HCT116 (cell line): Measurements from ENCODE around the gene DPYD. TPM values are rescaled to one million over a fixed set of nuclear protein-coding genes. Genes with fewer than 3 reads are reported as not detected.

Experiments
- ATAC-seq: fragments of 200-7000 bp; cut with Tn5 transposase; 2 replicates; pipeline ENCODE4 v1.9.1; 2020; ENCODE audit warnings: mild to moderate bottlenecking, moderate library complexity
- BruUV-seq: library from RNA; stranded (reverse); fragments of 400-500 nt; replicated peaks from 2 replicates; lab custom pipeline; 2021; lab: Mats Ljungman, UMichigan
- CTCF ChIA-PET: fragments of 300-600 bp; sonication (Branson Sonifier 250); formaldehyde crosslinking; loops from one replicate; lab custom pipeline; 2021; ENCODE audit warnings: antibody characterized with exemption; lab: Charles Lee
- POLR2A ChIA-PET: fragments of 300-600, 350-600 bp; sonication (Branson Sonifier 250); formaldehyde crosslinking; loops from one replicate; lab custom pipeline; 2021; ENCODE audit warnings: antibody characterized with exemption; lab: Charles Lee
- RAD21 ChIA-PET, 2 experiments: fragments of 300-600 bp; sonication (Branson Sonifier 250); formaldehyde crosslinking; loops; one replicate each; lab custom pipeline; 2023; ENCODE audit warnings: low total read pairs in 2 of 2; ENCODE audit not compliant: uncharacterized antibody in 2 of 2, unreplicated experiment in 2 of 2, low non-redundant PET in 1 of 2; lab: Charles Lee
- DNase-seq: peaks from one replicate; pipeline ENCODE4 v3.0.0-alpha.2; 2010; ENCODE audit warnings: low read depth, low spot score
- H2AFZ ChIP-seq: fragments of 200-600 bp; shearing (Covaris generic), sonication (generic); 2 replicates; pipeline ENCODE4 v1.6.1; 2017; ENCODE audit warnings: low read depth, mixed run types, mixed read lengths, antibody characterized with exemption, low read length; ENCODE audit not compliant: poor library complexity, severe bottlenecking
- H3K27ac ChIP-seq: 2 replicates; pipeline ENCODE4 v1.5.1; 2012; ENCODE audit warnings: low read depth, low read length
- H3K27me3 ChIP-seq: fragments of 200-600 bp; sonication (generic); 2 replicates; pipeline ENCODE4 v1.6.1; 2016; ENCODE audit warnings: mixed run types, low read length, mixed read lengths; ENCODE audit not compliant: insufficient read depth
- H3K36me3 ChIP-seq, 2 experiments: fragments of 200-500 bp in 1 of 2; fragments of 200-600 bp in 1 of 2; sonication (Bioruptor generic) in 1 of 2; sonication (generic) in 1 of 2; 2 replicates each; pipeline versions ENCODE4 v1.5.1 to v1.6.1; 2014 to 2016; ENCODE audit warnings: low read length in 2 of 2, inconsistent platforms in 1 of 2, mixed read lengths in 1 of 2, mixed run types in 1 of 2; ENCODE audit not compliant: insufficient read depth in 2 of 2, control insufficient read depth in 1 of 2
- H3K4me1 ChIP-seq, 2 experiments: fragments of 200-600 bp in 1 of 2; sonication (generic) in 1 of 2; 2 replicates each; pipeline versions ENCODE4 v1.5.1 to v1.6.1; 2012 to 2017; ENCODE audit warnings: low read length in 2 of 2, inconsistent platforms in 1 of 2, mild to moderate bottlenecking in 1 of 2, mixed read lengths in 1 of 2, mixed run types in 1 of 2, moderate library complexity in 1 of 2; ENCODE audit not compliant: insufficient read depth in 2 of 2, control insufficient read depth in 1 of 2
- H3K4me2 ChIP-seq: fragments of 200-600 bp; sonication (generic); 2 replicates; pipeline ENCODE4 v1.6.1; 2017; ENCODE audit warnings: mixed run types, low read length, mixed read lengths
- H3K4me3 ChIP-seq, 2 experiments: fragments of 200-600 bp in 1 of 2; sonication (generic) in 1 of 2; replicated peaks in 1 of 2; 2 replicates each; pipeline ENCODE4 v1.5.1; 2011 to 2016; ENCODE audit warnings: low read length in 2 of 2, control low read depth in 1 of 2, low read depth in 1 of 2, mild to moderate bottlenecking in 1 of 2, mixed read lengths in 1 of 2, mixed run types in 1 of 2
- H3K79me2 ChIP-seq: fragments of 200-600 bp; sonication (generic); 2 replicates; pipeline ENCODE4 v1.6.1; 2017; ENCODE audit warnings: mild to moderate bottlenecking, mixed run types, low read length, moderate library complexity, mixed read lengths; ENCODE audit not compliant: insufficient read depth
- H3K9ac ChIP-seq: fragments of 200-600 bp; sonication (generic); 2 replicates; pipeline ENCODE4 v1.6.1; 2016; ENCODE audit warnings: low read length, mixed read lengths
- H3K9me2 ChIP-seq: fragments of 200-600 bp; sonication (generic), shearing (Covaris generic); 2 replicates; pipeline ENCODE4 v1.6.1; 2017; ENCODE audit warnings: mixed run types, mild to moderate bottlenecking, moderate library complexity; ENCODE audit not compliant: insufficient read depth
- H3K9me3 ChIP-seq, 2 experiments: fragments of 200-500 bp in 1 of 2; fragments of 200-600 bp in 1 of 2; sonication (Bioruptor generic) in 1 of 2; sonication (generic) in 1 of 2; 2 replicates each; pipeline ENCODE4 v1.6.1; 2014 to 2017; ENCODE audit warnings: low read length in 2 of 2, mixed read lengths in 2 of 2, inconsistent platforms in 1 of 2, low read depth in 1 of 2, mild to moderate bottlenecking in 1 of 2, mixed run types in 1 of 2, moderate library complexity in 1 of 2; ENCODE audit not compliant: control insufficient read depth in 1 of 2, insufficient read depth in 1 of 2
- H4K20me1 ChIP-seq: fragments of 200-600 bp; sonication (generic), shearing (Covaris generic); 2 replicates; pipeline ENCODE4 v1.6.1; 2017; ENCODE audit warnings: mixed run types, mild to moderate bottlenecking, moderate library complexity; ENCODE audit not compliant: insufficient read depth
- CBX3 ChIP-seq: IDR thresholded peaks from 2 replicates; pipeline ENCODE4 v1.6.1; 2012; ENCODE audit warnings: low read depth
- CEBPB ChIP-seq: IDR thresholded peaks from 2 replicates; pipeline ENCODE4 v1.6.1; 2012; ENCODE audit warnings: low read depth
- EGR1 ChIP-seq: IDR thresholded peaks from 2 replicates; pipeline ENCODE4 v1.6.1; 2012; ENCODE audit warnings: low read depth
- ELF1 ChIP-seq: IDR thresholded peaks from 2 replicates; pipeline ENCODE4 v1.6.1; 2012; ENCODE audit warnings: low read depth, borderline replicate concordance
- EZH2 ChIP-seq: fragments of 200-600 bp; sonication (generic); IDR thresholded peaks from 2 replicates; pipeline ENCODE4 v1.6.1; 2017; ENCODE audit warnings: antibody characterized with exemption, mixed run types
- EZH2phosphoT487 ChIP-seq: fragments of 200-600 bp; IDR thresholded peaks from 2 replicates; pipeline ENCODE4 v1.6.1; 2018; ENCODE audit warnings: antibody characterized with exemption, borderline replicate concordance
- FOSL1 ChIP-seq: IDR thresholded peaks from 2 replicates; pipeline ENCODE4 v1.6.1; 2012; ENCODE audit warnings: low read depth
- JUND ChIP-seq: IDR thresholded peaks from 2 replicates; pipeline ENCODE4 v1.6.1; 2012
- POLR2A ChIP-seq: IDR thresholded peaks from 2 replicates; pipeline ENCODE4 v1.7.0; 2011; ENCODE audit warnings: borderline replicate concordance; ENCODE audit not compliant: insufficient read depth, insufficient read length; ENCODE audit errors: extremely low read depth
- POLR2AphosphoS5 ChIP-seq: IDR thresholded peaks from 2 replicates; pipeline ENCODE4 v1.6.1; 2011; ENCODE audit warnings: mild to moderate bottlenecking, low read depth, low read length, moderate library complexity
- RAD21 ChIP-seq: IDR thresholded peaks from 2 replicates; pipeline ENCODE4 v1.6.1; 2012; ENCODE audit warnings: low read depth, mild to moderate bottlenecking
- SIN3A ChIP-seq: IDR thresholded peaks from 2 replicates; pipeline ENCODE4 v1.6.1; 2012; ENCODE audit warnings: low read depth
- SP1 ChIP-seq: IDR thresholded peaks from 2 replicates; pipeline ENCODE4 v1.6.1; 2012; ENCODE audit warnings: low read depth
- SRF ChIP-seq: IDR thresholded peaks from 2 replicates; pipeline ENCODE4 v1.6.1; 2012; ENCODE audit warnings: low read depth
- TCF7L2 ChIP-seq: IDR thresholded peaks from 2 replicates; pipeline ENCODE4 v1.7.0; 2011; ENCODE audit warnings: borderline replicate concordance, inconsistent platforms; ENCODE audit not compliant: insufficient read depth, insufficient read length; ENCODE audit errors: extremely low read depth
- YY1 ChIP-seq: IDR thresholded peaks from 2 replicates; pipeline ENCODE4 v1.6.1; 2011; ENCODE audit warnings: low read length, low read depth, moderate library complexity, mild to moderate bottlenecking; ENCODE audit not compliant: insufficient replicate concordance; ENCODE audit errors: extremely low read depth
- intact Hi-C: fragments of 100-400 bp; cut with micrococcal nuclease; formaldehyde crosslinking; loops from 2 replicates; pipeline ENCODE4 v1.10.0; 2022
- total RNA-seq: library from RNA; stranded (reverse); gene quantifications from one replicate; pipeline ENCODE4 v1.2.1, GENCODE V29; 2021; ENCODE audit not compliant: unreplicated experiment
- TF ChIP-seq, protein P1 (sequence below), 3 experiments: fragments of 200-600 bp in 1 of 3; sonication (generic) in 1 of 3; IDR thresholded peaks in 2 of 3; conservative IDR thresholded peaks in 1 of 3; 2 replicates each; pipeline ENCODE4 v1.5.1; 2012 to 2017; ENCODE audit warnings: low read depth in 2 of 3, low read length in 2 of 3, antibody characterized with exemption in 1 of 3, borderline replicate concordance in 1 of 3, control low read depth in 1 of 3, mild to moderate bottlenecking in 1 of 3, mixed read lengths in 1 of 3, mixed run types in 1 of 3, moderate library complexity in 1 of 3; ENCODE audit not compliant: insufficient read depth in 1 of 3
- TF ChIP-seq, protein P2 (sequence below): IDR thresholded peaks from 2 replicates; pipeline ENCODE4 v1.6.1; 2012
- TF ChIP-seq, protein P3 (sequence below): IDR thresholded peaks from 2 replicates; pipeline ENCODE4 v1.6.1; 2011; ENCODE audit warnings: mild to moderate bottlenecking, low read length, moderate library complexity; ENCODE audit not compliant: insufficient replicate concordance; ENCODE audit errors: extremely low read depth
- TF ChIP-seq, protein P4 (sequence below): IDR thresholded peaks from 2 replicates; pipeline ENCODE4 v1.6.1; 2012; ENCODE audit warnings: low read depth

Gene DPYD
- total RNA-seq, 1 experiment from 2014 or later: 1.7 TPM

DNA sequence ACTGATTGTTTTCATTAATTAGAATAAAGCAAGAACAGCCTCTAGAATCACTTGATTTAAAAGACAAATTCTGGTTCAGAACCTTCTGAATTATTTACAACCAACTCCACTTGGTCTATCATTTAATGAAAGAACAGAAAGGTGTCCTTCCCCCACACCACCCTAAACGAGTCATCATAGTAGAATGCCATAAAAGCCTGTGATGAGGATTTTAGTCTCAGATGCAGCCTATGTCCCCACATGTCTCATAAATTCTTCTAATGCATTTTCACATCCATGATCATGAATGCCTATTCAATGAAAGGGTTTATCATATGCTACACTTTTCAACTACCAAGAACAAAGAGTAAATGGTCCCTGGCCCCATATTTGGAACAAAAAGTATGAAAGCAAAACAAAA is 508.1 kb downstream of the DPYD start:
- H3K4me2 ChIP-seq: no peak overlapping the region
- CTCF ChIA-PET: no interaction called here
- TF ChIP-seq EZH2 (no peak), YY1 (no peak), CEBPB (no peak), ELF1 (no peak), SP1 (no peak), SRF (no peak), EZH2phosphoT487 (no peak), FOSL1 (no peak), POLR2AphosphoS5 (no peak), RAD21 (no peak), POLR2A (no peak), TCF7L2 (no peak), SIN3A (no peak), CBX3 (no peak), JUND (no peak), EGR1 (no peak)
- TF ChIP-seq, protein P1, sequence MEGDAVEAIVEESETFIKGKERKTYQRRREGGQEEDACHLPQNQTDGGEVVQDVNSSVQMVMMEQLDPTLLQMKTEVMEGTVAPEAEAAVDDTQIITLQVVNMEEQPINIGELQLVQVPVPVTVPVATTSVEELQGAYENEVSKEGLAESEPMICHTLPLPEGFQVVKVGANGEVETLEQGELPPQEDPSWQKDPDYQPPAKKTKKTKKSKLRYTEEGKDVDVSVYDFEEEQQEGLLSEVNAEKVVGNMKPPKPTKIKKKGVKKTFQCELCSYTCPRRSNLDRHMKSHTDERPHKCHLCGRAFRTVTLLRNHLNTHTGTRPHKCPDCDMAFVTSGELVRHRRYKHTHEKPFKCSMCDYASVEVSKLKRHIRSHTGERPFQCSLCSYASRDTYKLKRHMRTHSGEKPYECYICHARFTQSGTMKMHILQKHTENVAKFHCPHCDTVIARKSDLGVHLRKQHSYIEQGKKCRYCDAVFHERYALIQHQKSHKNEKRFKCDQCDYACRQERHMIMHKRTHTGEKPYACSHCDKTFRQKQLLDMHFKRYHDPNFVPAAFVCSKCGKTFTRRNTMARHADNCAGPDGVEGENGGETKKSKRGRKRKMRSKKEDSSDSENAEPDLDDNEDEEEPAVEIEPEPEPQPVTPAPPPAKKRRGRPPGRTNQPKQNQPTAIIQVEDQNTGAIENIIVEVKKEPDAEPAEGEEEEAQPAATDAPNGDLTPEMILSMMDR (IDR thresholded peaks at IDR 0.05 in 2 of 3, conservative IDR thresholded peaks at IDR 0.05 in 1 of 3; ENCODE audit: borderline replicate concordance in 1 of 3, insufficient read depth in 1 of 3, low read depth in 2 of 3, low read length in 2 of 3): no peak
- TF ChIP-seq, protein P2, sequence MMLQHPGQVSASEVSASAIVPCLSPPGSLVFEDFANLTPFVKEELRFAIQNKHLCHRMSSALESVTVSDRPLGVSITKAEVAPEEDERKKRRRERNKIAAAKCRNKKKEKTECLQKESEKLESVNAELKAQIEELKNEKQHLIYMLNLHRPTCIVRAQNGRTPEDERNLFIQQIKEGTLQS: no peak
- TF ChIP-seq, protein P3, sequence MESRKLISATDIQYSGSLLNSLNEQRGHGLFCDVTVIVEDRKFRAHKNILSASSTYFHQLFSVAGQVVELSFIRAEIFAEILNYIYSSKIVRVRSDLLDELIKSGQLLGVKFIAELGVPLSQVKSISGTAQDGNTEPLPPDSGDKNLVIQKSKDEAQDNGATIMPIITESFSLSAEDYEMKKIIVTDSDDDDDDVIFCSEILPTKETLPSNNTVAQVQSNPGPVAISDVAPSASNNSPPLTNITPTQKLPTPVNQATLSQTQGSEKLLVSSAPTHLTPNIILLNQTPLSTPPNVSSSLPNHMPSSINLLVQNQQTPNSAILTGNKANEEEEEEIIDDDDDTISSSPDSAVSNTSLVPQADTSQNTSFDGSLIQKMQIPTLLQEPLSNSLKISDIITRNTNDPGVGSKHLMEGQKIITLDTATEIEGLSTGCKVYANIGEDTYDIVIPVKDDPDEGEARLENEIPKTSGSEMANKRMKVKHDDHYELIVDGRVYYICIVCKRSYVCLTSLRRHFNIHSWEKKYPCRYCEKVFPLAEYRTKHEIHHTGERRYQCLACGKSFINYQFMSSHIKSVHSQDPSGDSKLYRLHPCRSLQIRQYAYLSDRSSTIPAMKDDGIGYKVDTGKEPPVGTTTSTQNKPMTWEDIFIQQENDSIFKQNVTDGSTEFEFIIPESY: no peak
- TF ChIP-seq, protein P4, sequence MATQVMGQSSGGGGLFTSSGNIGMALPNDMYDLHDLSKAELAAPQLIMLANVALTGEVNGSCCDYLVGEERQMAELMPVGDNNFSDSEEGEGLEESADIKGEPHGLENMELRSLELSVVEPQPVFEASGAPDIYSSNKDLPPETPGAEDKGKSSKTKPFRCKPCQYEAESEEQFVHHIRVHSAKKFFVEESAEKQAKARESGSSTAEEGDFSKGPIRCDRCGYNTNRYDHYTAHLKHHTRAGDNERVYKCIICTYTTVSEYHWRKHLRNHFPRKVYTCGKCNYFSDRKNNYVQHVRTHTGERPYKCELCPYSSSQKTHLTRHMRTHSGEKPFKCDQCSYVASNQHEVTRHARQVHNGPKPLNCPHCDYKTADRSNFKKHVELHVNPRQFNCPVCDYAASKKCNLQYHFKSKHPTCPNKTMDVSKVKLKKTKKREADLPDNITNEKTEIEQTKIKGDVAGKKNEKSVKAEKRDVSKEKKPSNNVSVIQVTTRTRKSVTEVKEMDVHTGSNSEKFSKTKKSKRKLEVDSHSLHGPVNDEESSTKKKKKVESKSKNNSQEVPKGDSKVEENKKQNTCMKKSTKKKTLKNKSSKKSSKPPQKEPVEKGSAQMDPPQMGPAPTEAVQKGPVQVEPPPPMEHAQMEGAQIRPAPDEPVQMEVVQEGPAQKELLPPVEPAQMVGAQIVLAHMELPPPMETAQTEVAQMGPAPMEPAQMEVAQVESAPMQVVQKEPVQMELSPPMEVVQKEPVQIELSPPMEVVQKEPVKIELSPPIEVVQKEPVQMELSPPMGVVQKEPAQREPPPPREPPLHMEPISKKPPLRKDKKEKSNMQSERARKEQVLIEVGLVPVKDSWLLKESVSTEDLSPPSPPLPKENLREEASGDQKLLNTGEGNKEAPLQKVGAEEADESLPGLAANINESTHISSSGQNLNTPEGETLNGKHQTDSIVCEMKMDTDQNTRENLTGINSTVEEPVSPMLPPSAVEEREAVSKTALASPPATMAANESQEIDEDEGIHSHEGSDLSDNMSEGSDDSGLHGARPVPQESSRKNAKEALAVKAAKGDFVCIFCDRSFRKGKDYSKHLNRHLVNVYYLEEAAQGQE: no peak
- TF ChIP-seq, all 23 proteins: peak for 0
- no peaks in the 10 kb centered on the region for H4K20me1 ChIP-seq
- H3K9ac ChIP-seq: no peak overlapping the region
- H3K36me3 ChIP-seq: no peaks in the 10 kb centered on the region
- intact Hi-C loops: no loop called here
- ChIA-PET POLR2A (no interaction called here), RAD21 (no interaction called here)
- H3K4me3 ChIP-seq: no peak overlapping the region
- BruUV-seq: no TSS peak
- ATAC-seq (no peak), DNase-seq (no peak)
- H3K79me2 ChIP-seq: no peaks in the 10 kb centered on the region
- no peaks in the 10 kb centered on the region for H3K27me3 ChIP-seq
- H3K27ac ChIP-seq: no peak overlapping the region
- no peak overlapping the region for H2AFZ ChIP-seq
- no peaks in the 10 kb centered on the region for H3K9me2 ChIP-seq
- H3K4me1 ChIP-seq: no peaks in the 10 kb centered on the region
- H3K9me3 ChIP-seq: no peaks in the 10 kb centered on the region
